ENCODE measurements around the gene ZFAND2A.
A peak's percentile ranks its signal among the peaks of the same experiment; 100 is the strongest.
"Not testable (repeated sequence)": the region's sequence is repeated elsewhere in the genome, so short reads cannot be mapped to it uniquely, and the experiment has no call there.

ZFAND2A gene, protein sequence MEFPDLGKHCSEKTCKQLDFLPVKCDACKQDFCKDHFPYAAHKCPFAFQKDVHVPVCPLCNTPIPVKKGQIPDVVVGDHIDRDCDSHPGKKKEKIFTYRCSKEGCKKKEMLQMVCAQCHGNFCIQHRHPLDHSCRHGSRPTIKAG

DNA sequence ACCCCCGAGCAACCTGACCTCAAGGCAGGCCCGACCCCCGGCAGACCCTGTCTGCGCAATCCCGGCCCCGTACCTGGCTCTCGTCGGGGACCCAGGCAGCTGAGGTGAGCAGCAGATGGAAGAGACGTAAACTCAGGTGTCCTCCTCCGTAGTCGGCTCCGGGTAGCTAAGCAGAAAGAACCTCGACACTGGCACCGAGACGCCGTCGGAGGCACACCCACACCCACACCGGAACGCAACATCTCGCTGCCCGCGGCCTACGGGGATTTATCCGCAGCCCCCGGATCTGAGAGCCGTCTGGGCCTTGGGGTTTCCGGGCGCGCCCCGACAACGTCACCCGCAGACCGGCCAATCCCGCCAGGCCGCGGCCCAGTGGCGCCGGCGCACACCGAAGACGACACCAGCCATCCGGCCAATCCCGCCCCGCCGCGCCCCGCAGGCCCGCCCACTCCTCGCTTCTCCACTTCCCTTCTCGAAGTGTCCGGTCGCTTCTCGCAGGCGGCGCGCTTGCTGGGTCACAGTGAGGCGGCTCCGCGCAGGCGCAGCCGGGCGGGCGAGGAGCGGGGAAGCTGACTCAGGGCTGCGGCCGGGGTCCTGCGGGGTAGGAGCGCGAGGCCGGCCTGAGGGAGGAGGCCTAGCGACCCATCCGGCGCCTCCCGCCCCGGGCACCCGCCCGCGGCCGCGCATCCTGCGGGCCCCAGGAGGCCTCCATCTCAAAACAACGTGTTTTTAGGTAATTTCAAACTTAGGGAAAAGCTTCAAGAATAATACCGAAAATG lies at the start of gene ZFAND2A:
Gene ZFAND2A, minus strand, starts transcription at position 306 of the 779 bp plus-strand sequence. CDS start 1,984 bp downstream, outside the sequence.
- peak; percentile 99 for DNase-seq (ENCODE audit: low spot score)

DNA sequence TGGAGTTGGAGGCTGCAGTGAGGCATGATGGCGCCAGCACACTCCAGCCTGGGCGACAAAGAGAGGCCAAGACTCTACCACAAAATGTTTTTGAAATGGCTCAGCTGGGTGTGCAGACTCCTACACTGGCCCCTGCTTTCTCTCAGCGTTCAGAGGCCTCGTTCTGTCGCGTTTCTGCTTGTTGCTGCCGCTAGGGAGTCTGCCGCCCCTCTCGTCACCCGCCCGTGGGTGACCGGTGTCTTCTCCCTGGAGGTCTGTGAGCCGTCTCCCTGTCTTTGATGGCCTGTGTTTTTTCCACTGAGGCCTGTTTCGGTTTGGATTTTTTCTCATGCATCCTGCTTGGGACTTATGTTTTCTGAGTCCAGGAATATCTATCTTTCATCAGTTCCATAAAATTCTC lies 49.1 kb upstream of the ZFAND2A start:
- DNase-seq (ENCODE audit: low spot score), result no peak

DNA sequence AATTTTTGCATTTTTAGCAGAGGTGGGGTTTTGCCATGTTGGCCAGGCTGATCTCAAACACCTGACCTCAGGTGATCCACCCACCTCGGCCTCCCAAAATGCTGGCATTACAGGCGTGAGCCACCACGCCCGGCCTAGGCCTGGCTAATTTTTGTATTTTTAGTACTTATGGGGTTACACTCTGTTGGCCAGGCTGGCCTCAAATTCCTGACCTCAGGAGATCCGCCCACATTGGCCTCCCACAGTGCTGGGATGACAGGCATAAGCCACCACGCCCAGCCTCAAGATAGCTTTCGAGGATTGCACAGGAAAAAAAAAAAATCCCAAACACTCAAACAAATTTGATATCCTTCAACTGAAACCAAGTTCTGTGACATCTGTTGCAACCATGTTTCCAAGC lies 45.7 kb upstream of the ZFAND2A start:
- not testable (repeated sequence) for DNase-seq (ENCODE audit: low spot score)

DNA sequence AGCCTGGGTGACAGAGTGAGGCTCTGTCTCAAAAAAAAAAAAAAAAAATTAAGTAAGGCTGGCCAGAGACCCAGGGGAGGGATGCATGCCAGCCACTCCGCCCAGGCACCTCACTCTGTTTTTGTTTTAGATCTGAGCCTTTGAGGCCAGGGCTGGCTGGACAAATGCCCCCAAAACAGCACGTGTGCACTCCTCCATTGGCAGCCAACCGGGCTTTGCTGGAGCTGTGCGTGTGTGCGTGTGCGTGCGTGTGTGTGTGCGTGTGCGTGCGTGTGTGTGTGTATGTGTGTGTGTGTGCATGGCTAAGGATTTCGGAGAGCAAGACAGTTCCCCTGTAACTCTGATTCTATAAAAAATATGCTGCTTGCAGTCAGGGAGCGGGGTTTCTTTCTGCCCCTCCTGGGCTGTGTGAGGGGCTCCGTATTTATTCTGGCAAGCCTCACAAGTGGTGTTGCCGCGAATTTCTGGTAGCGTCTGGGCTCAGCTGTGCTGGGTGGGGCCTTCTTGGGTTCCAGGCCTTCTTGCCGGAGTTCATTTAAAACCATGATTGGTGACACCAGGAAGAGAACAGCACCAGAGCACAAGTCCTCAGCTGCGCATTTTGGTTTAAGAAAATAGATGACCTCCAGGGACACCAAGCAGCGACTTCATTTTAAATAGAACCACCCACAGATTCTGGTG lies 44.6 kb upstream of the ZFAND2A start:
- no peak for DNase-seq (ENCODE audit: low spot score)

DNA sequence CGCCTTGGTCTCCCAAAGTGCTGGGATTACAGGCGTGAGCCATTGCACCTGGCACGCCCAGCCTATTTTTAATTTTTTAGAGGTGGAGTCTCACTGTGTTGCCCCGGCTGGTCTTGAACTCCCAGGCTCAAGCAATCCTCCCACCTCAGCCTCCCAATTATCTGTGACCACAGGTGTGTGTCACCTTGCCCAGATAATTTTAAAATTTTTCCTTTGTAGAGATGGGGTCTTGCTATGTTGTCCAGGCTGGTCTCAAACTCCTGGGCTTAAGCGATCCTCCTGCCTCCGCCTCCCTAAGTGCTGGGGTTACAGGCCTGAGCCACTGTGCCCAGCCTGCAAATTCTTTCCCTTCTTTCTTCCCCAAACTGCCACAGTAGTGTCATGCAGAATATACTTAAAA lies 42.9 kb upstream of the ZFAND2A start:
- DNase-seq (ENCODE audit: low spot score), result not testable (repeated sequence)

DNA sequence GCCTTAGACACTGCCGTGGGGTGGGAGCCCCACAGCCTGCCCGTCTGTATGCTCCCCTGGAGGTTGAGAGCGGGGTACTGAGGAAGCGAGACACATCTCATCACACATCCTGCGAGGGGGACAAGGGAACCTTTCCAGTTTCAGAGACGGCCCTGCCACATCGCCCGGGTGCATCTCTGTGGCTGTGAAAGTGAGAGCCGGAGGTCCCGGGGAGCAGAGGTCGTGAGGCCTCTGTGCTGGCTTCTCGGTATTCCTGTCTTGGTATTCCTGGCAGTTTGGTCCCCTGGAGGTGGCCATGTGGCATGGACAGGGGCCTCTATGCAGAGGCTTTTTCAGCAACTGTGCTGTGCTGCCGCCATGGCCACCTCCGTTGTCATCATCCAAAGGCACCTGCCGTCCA lies 41.9 kb upstream of the ZFAND2A start:
- DNase-seq (ENCODE audit: low spot score), result no peak

DNA sequence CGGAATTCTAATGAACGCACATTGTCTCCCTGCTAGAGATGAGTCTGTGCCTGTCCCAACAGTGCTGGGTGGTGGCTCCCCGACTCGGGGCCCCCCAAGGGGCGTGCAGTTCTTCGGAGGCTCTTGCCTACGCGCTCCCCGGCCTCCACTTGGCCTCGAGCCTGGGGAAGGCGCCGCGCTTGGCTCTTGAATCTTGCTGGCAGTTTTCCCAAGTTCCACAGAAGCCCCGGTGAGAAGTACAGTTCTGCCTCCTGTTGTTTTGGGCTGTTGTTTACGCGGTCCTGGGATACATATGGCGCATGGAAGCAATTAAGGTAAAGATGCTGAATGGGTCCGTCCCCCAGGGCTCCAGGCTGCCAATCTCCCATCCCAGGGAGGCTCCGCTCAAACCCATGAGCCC lies 40.0 kb upstream of the ZFAND2A start:
- no peak for DNase-seq (ENCODE audit: low spot score)

DNA sequence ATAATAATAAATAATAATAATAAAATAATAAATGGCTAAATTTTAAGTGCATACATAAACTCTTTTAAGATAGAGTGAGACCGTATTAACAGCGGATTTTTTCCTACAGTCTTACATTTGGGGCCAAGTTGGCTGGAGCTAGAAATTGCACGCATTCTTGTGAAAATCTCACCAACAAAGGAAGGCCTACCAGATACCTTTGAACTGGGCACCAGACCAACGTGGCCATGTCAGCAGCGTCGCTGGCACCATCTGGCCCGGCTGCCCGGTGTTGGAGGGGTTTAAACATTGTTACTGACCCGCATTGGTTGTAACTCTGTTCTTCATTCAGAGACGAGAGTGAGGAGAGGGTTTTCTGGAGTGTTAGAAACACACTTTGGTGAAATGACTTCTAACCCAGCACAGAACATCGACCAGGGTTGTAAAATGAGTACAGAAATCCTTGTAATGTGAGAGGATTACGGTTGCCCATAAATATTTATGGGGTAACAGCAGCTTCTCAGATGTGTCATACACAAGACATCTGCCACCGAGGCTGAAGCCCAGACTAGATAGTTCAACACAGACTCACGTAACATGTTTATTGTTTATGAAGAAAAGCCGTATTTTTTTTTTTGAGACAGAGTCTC lies 38.1 kb upstream of the ZFAND2A start:
- DNase-seq (ENCODE audit: low spot score), result peak; percentile 9

DNA sequence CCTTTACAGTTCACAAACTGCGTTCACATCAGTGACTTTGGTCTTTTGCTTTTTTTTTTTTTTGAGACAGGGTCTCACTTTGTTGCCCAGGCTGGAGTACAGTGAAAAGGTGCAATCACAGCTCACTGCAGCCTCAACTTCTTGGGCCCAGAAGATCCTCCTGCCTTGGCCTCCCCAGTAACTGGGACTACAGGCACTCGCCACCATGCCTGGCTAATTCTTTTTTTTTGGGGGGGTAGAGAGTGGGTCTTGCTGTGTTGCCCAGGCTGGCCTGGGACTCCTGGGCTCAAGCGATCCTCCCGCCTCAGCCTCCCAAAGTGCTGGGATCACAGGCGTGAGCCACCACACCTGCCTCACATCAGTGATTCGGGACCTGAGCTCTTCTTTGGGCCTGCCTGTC lies 37.0 kb upstream of the ZFAND2A start:
- DNase-seq (ENCODE audit: low spot score), result no peak

DNA sequence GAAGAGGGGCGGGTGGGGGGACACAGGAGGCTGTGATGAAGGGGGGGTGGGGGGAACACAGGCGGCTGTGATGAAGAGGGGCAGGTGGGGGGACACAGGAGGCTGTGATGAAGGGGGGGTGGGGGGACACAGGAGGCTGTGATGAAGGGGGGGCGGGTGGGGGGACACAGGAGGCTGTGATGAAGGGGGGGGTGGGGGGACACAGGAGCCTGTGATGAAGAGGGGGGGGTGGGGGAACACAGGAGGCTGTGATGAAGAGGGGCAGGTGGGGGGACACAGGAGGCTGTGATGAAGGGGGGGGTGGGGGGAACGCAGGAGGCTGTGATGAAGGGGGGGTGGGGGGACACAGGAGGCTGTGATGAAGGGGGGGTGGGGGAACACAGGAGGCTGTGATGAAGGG lies 36.4 kb upstream of the ZFAND2A start:
- DNase-seq (ENCODE audit: low spot score), result not testable (repeated sequence)

DNA sequence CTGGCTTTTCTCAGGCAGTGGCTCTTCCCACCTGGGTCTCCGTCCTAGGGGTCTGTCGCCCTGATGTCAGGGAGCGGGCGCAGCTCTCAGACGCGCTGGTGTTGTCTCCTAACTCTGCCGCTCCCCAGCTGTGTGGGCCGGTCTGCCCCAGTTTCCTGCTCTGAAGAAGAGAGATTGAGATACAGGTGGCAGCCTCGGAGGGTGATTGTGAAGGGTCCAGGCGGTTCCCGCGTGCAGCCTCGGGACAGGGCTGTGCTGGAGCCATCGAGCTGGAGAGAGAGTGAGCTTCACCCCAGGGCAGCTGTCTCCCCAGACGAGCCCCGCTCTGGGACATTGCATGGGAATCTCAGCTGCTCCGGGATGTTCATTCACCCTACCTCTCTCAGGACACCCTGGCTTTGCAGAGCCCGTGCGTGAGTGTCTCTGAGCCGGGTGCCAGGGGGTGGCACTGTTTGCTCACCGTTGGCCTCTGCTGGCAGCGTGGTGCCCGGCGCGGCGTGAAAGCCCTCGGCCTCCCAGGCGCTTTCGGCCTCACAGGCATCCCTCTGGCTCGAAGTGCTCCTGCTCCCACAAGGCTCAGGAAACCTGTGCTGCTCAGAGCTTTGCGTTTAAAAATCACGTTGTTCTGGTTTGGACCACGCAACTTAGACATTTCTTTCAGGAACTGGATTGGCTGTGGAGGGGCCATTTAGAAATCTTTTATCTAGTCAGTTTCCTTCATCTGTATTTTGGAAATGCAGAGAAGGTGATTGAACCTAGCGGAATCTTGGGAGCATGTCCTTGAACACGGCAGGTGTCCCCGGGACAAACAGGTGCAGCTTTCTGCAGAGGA lies 33.8 kb upstream of the ZFAND2A start:
- DNase-seq (ENCODE audit: low spot score), result peak; percentile 69

DNA sequence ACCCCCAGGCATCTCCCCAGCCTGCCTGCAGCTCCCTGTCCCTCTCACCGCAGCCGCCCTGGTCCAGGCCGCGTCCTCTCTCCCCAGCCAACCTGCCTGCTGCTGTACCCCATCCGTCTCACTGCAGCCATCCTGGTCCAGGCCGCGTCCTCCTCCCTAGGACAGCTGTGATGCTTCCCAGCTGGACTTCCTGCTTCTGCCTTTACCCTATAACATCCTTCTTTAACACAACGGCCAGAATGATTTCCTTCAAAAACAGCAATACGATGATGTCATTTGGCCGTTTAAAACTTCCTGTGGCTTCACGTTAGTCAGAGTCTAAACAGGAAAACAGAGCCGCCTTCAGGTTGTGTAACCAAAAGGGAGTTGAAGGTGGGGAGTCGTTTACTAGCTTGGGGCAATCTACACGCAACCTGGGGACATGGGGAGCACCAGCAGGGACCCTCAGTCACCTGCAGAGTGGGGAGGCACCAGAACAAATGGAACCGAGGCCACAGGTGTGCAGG lies 32.2 kb upstream of the ZFAND2A start:
- DNase-seq (ENCODE audit: low spot score), result peak; percentile 77

DNA sequence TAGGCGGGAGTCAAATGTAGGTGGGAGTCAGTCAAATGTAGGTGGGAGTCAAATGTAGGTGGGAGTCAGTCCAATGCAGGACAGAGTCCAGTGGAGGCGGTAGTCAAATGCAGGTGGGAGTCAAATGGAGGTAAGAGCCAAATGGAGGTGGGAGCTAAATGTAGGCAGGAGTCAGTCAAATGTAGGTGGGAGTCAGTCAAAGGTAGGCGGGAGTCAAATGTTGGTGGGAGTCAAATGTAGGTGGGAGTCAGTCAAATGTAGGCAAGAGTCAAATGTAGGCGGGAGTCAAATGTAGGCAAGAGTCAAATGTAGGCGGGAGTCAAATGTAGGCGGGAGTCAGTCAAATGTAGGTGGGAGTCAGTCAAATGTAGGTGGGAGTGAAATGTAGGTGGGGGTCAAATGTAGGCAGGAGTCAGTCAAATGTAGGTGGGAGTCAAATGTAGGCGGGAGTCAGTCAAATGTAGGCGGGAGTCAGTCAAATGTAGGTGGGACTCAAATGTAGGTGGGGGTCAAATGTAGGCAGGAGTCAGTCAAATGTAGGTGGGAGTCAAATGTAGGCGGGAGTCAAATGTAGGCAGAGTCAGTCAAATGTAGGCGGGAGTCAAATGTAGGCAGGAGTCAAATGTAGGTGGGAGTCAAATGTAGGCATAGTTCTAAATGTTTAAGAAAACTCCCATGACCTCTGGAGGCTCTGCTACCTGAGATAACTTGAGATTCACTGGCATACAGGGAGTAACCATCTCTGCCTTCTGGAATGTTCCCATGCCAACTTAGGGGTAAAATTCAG lies 30.2 kb upstream of the ZFAND2A start:
- no peak for DNase-seq (ENCODE audit: low spot score)

DNA sequence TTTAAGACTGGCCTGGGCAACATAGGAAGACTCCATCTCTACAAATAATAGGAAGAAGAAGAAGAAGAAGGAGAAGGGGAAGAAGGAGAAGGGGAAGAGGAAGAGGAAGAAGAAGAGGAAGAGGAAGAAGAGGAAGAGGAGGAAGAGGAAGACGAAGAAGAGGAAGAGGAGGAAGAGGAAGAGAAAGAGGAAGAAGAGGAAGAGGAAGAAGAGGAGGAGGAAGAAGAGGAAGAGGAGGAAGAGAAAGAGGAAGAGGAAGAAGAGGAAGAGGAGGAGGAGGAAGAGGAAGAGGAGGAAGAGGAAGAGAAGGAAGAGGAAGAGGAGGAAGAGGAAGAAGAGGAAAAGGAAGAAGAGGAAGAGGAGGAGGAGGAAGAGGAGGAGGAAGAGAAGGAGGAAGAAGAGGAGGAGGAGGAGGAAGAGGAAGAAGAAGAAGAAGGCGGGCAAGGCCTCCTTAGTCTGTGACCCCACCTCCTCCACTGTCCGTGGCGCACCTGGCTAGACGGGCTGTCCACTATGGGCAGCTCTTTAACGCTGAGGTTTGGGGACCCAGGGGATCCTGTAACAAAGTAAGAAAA lies 28.8 kb upstream of the ZFAND2A start:
- DNase-seq (ENCODE audit: low spot score), result no peak

DNA sequence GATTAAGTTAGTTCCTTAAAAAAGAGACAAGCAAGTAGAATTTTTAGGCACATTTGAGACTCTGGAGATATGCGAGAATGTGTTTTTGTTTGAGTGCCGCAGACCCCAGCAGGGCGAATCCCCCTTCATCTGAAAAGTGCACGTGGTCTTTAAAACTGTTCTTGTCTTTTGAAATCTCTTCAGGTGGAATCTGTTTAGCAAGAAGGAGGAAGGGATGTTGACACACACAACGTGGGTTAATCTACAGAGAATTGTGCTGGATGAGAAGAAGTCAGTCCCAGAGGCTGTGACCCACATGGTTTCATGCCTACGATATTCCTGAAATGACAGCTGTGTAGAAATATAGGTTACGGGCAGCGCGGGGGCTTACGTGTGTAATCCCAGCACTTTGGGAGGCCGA lies 27.1 kb upstream of the ZFAND2A start:
- no peak for DNase-seq (ENCODE audit: low spot score)

DNA sequence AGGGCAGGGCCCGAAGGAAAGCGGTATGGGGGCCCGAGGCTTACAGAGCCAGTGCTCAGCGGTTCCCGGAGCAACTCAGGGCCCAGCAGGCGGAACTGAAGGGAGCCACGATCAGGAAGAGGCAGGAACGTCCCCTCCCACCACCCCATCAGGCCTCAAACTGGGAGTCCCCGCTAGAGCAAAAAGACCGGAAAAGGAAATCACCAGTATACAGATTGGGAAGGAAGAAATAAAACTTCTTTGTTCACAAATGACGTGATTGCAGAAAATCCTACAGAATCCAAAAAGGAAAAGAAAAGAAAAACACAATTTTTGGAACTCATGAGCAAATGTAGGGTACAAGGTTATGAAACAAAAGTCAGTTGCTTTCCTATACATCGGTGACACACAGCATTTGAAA lies 21.6 kb upstream of the ZFAND2A start:
- DNase-seq (ENCODE audit: low spot score), result no peak

DNA sequence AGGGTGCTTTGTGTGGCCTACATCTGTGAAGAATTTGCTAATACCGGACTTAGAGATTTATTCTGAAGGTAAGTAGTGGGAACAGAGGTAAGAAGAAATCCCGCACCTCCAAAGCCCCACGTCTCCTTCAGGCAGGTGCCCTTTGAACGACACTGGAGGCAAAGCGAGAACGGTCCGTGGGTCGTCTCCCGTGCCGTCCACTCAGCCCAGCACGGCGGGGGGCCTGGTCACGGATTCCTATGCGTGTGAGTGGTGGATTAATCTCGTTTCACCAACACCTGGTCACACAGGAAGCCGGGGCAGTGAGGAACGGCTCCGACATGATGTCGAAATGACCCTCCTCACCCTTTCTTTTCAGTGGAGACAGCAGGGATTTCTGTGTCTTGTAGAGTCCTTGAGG lies 21.0 kb upstream of the ZFAND2A start:
- DNase-seq (ENCODE audit: low spot score), result no peak

DNA sequence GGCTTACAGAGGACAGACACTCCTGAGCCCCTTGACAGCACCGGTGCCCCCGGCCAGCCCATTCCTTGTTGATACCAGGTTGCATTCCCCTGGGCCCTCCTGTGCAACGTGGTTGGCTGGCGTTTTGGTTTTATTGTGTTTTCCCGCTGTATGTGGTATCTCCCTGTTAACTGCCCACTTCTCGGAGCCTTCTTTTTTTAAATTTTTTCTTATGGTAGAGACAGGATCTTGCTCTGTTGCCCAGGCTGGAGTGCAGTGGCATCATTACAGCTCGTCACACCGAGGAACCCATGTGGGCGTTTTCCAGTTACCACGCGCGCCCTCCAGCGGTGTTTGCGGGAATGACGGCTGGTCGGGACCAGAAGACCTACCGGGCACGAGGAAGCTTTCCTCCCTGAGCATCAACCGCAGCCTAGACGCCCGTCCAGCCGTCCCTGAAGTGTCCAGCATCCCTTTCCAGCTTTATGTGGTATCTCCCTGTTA lies 16.9 kb upstream of the ZFAND2A start:
- peak; percentile 69 for DNase-seq (ENCODE audit: low spot score)

DNA sequence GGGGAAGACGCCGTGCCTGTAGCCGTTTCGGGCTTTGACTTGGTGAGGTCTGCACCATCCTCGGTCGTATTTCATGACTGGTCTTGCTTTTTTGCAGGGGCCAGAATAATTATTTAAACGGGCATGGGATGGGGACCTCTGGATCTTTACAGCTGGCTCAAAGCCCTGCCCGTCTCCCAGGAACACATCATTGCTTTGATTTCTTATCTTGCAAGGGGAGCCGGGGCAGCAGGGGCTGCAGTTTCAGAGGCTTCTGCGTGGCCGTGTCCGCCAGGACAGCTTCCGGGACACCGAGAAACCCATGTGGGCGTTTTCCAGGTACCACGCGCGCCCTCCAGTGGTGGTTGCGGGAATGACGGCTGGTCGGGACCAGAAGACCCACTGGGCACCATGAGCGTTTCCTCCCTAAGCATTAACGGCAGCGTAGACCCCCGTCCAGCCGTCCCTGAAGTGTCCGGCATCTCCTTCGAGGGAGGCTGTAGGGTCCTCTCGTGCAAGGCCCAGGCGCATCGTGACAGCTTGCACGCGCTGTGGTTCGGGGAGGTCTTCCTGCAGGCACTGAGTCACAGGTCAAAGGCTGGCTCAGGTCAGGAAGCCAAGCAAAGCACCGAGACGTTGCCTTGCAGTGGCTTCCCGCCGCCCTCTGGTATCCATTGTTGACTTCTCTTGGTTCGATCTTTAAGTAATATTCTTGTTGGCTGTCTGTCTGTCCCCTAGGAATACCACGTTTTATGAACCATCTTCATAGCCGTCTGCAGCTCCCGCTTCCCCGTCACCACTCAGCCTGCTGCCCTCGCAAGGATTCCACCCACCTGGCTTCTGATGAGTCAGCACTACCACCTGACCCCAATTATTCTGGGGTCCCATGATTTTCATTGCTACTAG lies 16.2 kb upstream of the ZFAND2A start:
- peak; percentile 76 for DNase-seq (ENCODE audit: low spot score)

All from kidney tubule cell (primary cell).